Karpas-422 (cell line): ENCODE results near the gene UNKL. TPM values are rescaled to one million over a fixed set of nuclear protein-coding genes. Genes with fewer than 3 reads are reported as not detected.

Experiments used
- DNase-seq: peaks from one replicate; pipeline ENCODE4 v3.0.0-alpha.2; 2015
- H2AFZ ChIP-seq: fragments of 200-600 bp; sonication (generic); 2 replicates; pipeline ENCODE4 v1.6.1; 2014; ENCODE audit warnings: antibody characterized with exemption, low read length, mixed read lengths
- H3K27ac ChIP-seq: fragments of 200-600 bp; sonication (generic); 2 replicates; pipeline ENCODE4 v1.5.1; 2014; ENCODE audit warnings: mild to moderate bottlenecking, low read length, moderate library complexity
- H3K27me3 ChIP-seq: fragments of 200-600 bp; sonication (generic); 2 replicates; pipeline ENCODE4 v1.6.1; 2014; ENCODE audit warnings: low read length, mixed read lengths
- H3K36me3 ChIP-seq: fragments of 200-600 bp; sonication (generic); 2 replicates; pipeline ENCODE4 v1.6.1; 2014; ENCODE audit warnings: low read length, mixed read lengths; ENCODE audit not compliant: insufficient read depth
- H3K4me1 ChIP-seq: fragments of 200-600 bp; sonication (generic); 2 replicates; pipeline ENCODE4 v1.6.1; 2014; ENCODE audit warnings: mild to moderate bottlenecking, low read length, mixed read lengths
- H3K4me2 ChIP-seq: fragments of 200-600 bp; sonication (generic); 2 replicates; pipeline ENCODE4 v1.6.1; 2014; ENCODE audit warnings: low read length, low read depth, mild to moderate bottlenecking; ENCODE audit not compliant: poor library complexity, severe bottlenecking
- H3K4me3 ChIP-seq: fragments of 200-600 bp; sonication (generic); 2 replicates; pipeline ENCODE4 v1.5.1; 2014; ENCODE audit warnings: mild to moderate bottlenecking, antibody characterized with exemption, low read length, mixed read lengths
- H3K79me2 ChIP-seq: fragments of 200-600 bp; sonication (generic); 2 replicates; pipeline ENCODE4 v1.6.1; 2014; ENCODE audit warnings: mild to moderate bottlenecking, low read length, mixed read lengths
- H3K9ac ChIP-seq: fragments of 200-600 bp; sonication (generic); 2 replicates; pipeline ENCODE4 v1.6.0; 2014; ENCODE audit warnings: low read length
- H3K9me2 ChIP-seq: fragments of 200-600 bp; sonication (generic), shearing (Covaris generic); replicated peaks from 2 replicates; pipeline ENCODE4 v1.6.0; 2014; ENCODE audit warnings: mild to moderate bottlenecking, low read length, moderate library complexity; ENCODE audit not compliant: insufficient read depth
- H3K9me3 ChIP-seq: fragments of 300-700, 200-600 bp; sonication (generic); 2 replicates; pipeline ENCODE4 v1.6.1; 2014; ENCODE audit warnings: low read length, mixed read lengths
- H4K20me1 ChIP-seq: fragments of 200-600 bp; sonication (generic); 2 replicates; pipeline ENCODE4 v1.6.1; 2014; ENCODE audit warnings: mild to moderate bottlenecking, antibody characterized with exemption, low read length, low read depth; ENCODE audit not compliant: insufficient read depth
- total RNA-seq: library from RNA; depleted of rRNA; stranded (reverse); fragments of >200 nt; shearing (Covaris generic); gene quantifications from 2 replicates; pipeline ENCODE4 v1.2.3, GENCODE V29; 2014; ENCODE audit warnings: low replicate concordance

UNKL gene
- total RNA-seq, 1 experiment from 2014 or later = 20.8 TPM

- H3K9ac ChIP-seq = no peak overlapping the region
- H3K36me3 ChIP-seq = no peaks in the 10 kb centered on the region
- H3K79me2 ChIP-seq = no peaks in the 10 kb centered on the region
Measured at GRCh38 chr16:1393613-1394176, 20.8 kb downstream of the UNKL start.

GRCh38 chr16:1392826-1393225 is 21.7 kb downstream of the UNKL start:
- H3K9ac ChIP-seq = no peak overlapping the region

More at GRCh38 chr16:1393613-1394176, 20.8 kb downstream of the UNKL start:
- Histone ChIP-seq H3K4me2 (no peak overlapping the region), H4K20me1 (no peaks in the 10 kb centered on the region), H2AFZ (no peak overlapping the region), H3K4me1 (no peaks in the 10 kb centered on the region), H3K9me3 (no peaks in the 10 kb centered on the region), H3K9me2 (no peaks in the 10 kb centered on the region), H3K27me3 (no peaks in the 10 kb centered on the region), H3K27ac (no peak overlapping the region), H3K4me3 (no peak overlapping the region)
- no peak for DNase-seq

GRCh38 chr16:1390239-1390779 is 24.2 kb downstream of the UNKL start:
- no peak for DNase-seq
- Histone ChIP-seq H2AFZ (no peak overlapping the region), H3K36me3 (no peaks in the 10 kb centered on the region), H3K4me1 (no peaks in the 10 kb centered on the region), H3K9ac (no peak overlapping the region), H3K4me3 (no peak overlapping the region), H3K4me2 (no peak overlapping the region), H4K20me1 (no peaks in the 10 kb centered on the region), H3K9me3 (no peaks in the 10 kb centered on the region), H3K79me2 (no peaks in the 10 kb centered on the region), H3K9me2 (no peaks in the 10 kb centered on the region), H3K27me3 (no peaks in the 10 kb centered on the region), H3K27ac (no peak overlapping the region)

More at GRCh38 chr16:1392826-1393225, 21.7 kb downstream of the UNKL start:
- Histone ChIP-seq H3K36me3 (no peaks in the 10 kb centered on the region), H3K4me1 (no peaks in the 10 kb centered on the region), H3K27me3 (no peaks in the 10 kb centered on the region), H4K20me1 (no peaks in the 10 kb centered on the region), H2AFZ (no peak overlapping the region), H3K4me3 (no peak overlapping the region), H3K9me3 (no peaks in the 10 kb centered on the region), H3K27ac (no peak overlapping the region), H3K79me2 (no peaks in the 10 kb centered on the region), H3K4me2 (no peak overlapping the region), H3K9me2 (no peaks in the 10 kb centered on the region)
- DNase-seq = no peak

- Histone ChIP-seq H3K9me2 (no peaks in the 10 kb centered on the region), H3K4me3 (no peak overlapping the region), H4K20me1 (no peaks in the 10 kb centered on the region), H3K4me1 (no peaks in the 10 kb centered on the region), H3K36me3 (no peaks in the 10 kb centered on the region), H3K4me2 (no peak overlapping the region), H3K9me3 (no peaks in the 10 kb centered on the region), H3K27me3 (no peaks in the 10 kb centered on the region), H3K79me2 (no peaks in the 10 kb centered on the region), H3K27ac (no peak overlapping the region), H2AFZ (no peak overlapping the region), H3K9ac (no peak overlapping the region)
- no peak for DNase-seq
Measured at GRCh38 chr16:1389762-1390161, 24.7 kb downstream of the UNKL start.

- Histone ChIP-seq H4K20me1 (no peaks in the 10 kb centered on the region), H3K36me3 (no peaks in the 10 kb centered on the region), H3K4me3 (no peak overlapping the region), H3K27ac (no peak overlapping the region), H2AFZ (no peak overlapping the region), H3K9me3 (no peaks in the 10 kb centered on the region), H3K4me1 (no peaks in the 10 kb centered on the region), H3K79me2 (no peaks in the 10 kb centered on the region), H3K9ac (no peak overlapping the region), H3K27me3 (no peaks in the 10 kb centered on the region), H3K4me2 (no peak overlapping the region), H3K9me2 (no peaks in the 10 kb centered on the region)
- no peak for DNase-seq
Measured at GRCh38 chr16:1387331-1387730, 27.2 kb downstream of the UNKL start.

- no peaks in the 10 kb centered on the region for H3K27me3 ChIP-seq
- no peak overlapping the region for H2AFZ ChIP-seq
- no peaks in the 10 kb centered on the region for H4K20me1 ChIP-seq
- H3K79me2 ChIP-seq = no peaks in the 10 kb centered on the region
- no peaks in the 10 kb centered on the region for H3K9me3 ChIP-seq
- DNase-seq = no peak
- H3K4me1 ChIP-seq = no peaks in the 10 kb centered on the region
- no peak overlapping the region for H3K27ac ChIP-seq
- no peak overlapping the region for H3K4me2 ChIP-seq
- H3K36me3 ChIP-seq = no peaks in the 10 kb centered on the region
- H3K9me2 ChIP-seq = no peaks in the 10 kb centered on the region
- H3K9ac ChIP-seq = no peak overlapping the region
- no peak overlapping the region for H3K4me3 ChIP-seq
Measured at GRCh38 chr16:1385232-1385631, 29.3 kb downstream of the UNKL start.

GRCh38 chr16:1383556-1383955 is 30.9 kb downstream of the UNKL start:
- no peak overlapping the region for H3K4me2 ChIP-seq
- no peak overlapping the region for H3K9ac ChIP-seq
- H3K4me1 ChIP-seq = peaks cover 8% of the 10 kb centered on the region
- no peak overlapping the region for H3K27ac ChIP-seq
- no peak overlapping the region for H2AFZ ChIP-seq
- peaks cover 7% of the 10 kb centered on the region for H3K79me2 ChIP-seq
- H3K9me3 ChIP-seq = no peaks in the 10 kb centered on the region
- DNase-seq = no peak
- no peak overlapping the region for H3K4me3 ChIP-seq
- no peaks in the 10 kb centered on the region for H3K27me3 ChIP-seq
- no peaks in the 10 kb centered on the region for H3K9me2 ChIP-seq
- H4K20me1 ChIP-seq = no peaks in the 10 kb centered on the region
- H3K36me3 ChIP-seq = no peaks in the 10 kb centered on the region

- Histone ChIP-seq H3K4me2 (no peak overlapping the region), H3K27me3 (no peaks in the 10 kb centered on the region), H3K27ac (no peak overlapping the region), H3K79me2 (peaks cover 18% of the 10 kb centered on the region), H3K9me3 (no peaks in the 10 kb centered on the region), H2AFZ (no peak overlapping the region), H3K4me3 (no peak overlapping the region), H4K20me1 (peaks cover 5% of the 10 kb centered on the region; the same call in 1 of the 2 replicates), H3K9me2 (no peaks in the 10 kb centered on the region), H3K9ac (no peak overlapping the region), H3K4me1 (peaks cover 14% of the 10 kb centered on the region), H3K36me3 (no peaks in the 10 kb centered on the region)
- no peak for DNase-seq
Measured at GRCh38 chr16:1381612-1382406, 32.7 kb downstream of the UNKL start.
